HG03457 (cell line): ENCODE results near the gene CCSER1.
"Not testable (repeated sequence)": the region's sequence is repeated elsewhere in the genome, so short reads cannot be mapped to it uniquely, and the experiment has no call there.

Experiments used
- ATAC-seq: cut with Tn5 transposase; IDR thresholded peaks from one replicate; pipeline ENCODE4 v1.9.1; 2021; ENCODE audit warnings: moderate number of reproducible peaks; ENCODE audit not compliant: unreplicated experiment

Gene CCSER1

GRCh38 chr4:90641861-90642599, 514.8 kb downstream of the CCSER1 start:
- ATAC-seq: no peak

GRCh38 chr4:90643156-90643555, 516.0 kb downstream of the CCSER1 start:
- ATAC-seq: no peak

GRCh38 chr4:90648311-90648710, 521.1 kb downstream of the CCSER1 start:
- ATAC-seq: no peak

- no peak for ATAC-seq
These were observed 521.6 kb downstream of the CCSER1 start for GRCh38 chr4:90648791-90649190.

GRCh38 chr4:90660672-90661071, 533.5 kb downstream of the CCSER1 start:
- no peak for ATAC-seq

DNA sequence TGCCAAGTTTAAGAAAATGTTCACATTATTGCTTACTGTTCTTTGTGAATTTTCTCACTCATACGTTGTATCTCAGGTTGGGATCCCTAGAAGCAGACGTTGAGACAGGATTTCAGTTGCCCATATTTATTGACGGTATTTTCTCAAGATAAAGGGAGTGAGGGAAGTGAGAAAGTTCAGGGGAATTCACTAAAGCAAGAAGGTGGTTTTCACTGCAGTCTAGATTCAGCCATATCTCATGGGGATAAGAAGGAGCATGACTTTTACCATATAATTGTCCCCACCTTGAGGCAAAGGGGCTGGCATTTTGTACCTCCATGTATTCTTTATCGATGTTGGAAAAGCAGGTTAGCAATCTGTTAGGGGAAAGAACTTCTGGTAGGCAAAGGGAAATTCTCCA, 543.0 kb downstream of the CCSER1 start:
- ATAC-seq: no peak

- ATAC-seq: no peak
These were observed 562.5 kb downstream of the CCSER1 start for GRCh38 chr4:90689739-90690138.

- ATAC-seq: no peak
These were observed 568.2 kb downstream of the CCSER1 start for GRCh38 chr4:90695411-90695810.

- ATAC-seq: not testable (repeated sequence)
These were observed 578.3 kb downstream of the CCSER1 start for GRCh38 chr4:90705501-90705900.

GRCh38 chr4:90715242-90715641, 588.0 kb downstream of the CCSER1 start:
- ATAC-seq: peak; percentile 76

- ATAC-seq: no peak
These were observed 591.7 kb downstream of the CCSER1 start for GRCh38 chr4:90718931-90719330.

GRCh38 chr4:90727938-90728337, 600.7 kb downstream of the CCSER1 start:
- no peak for ATAC-seq

DNA sequence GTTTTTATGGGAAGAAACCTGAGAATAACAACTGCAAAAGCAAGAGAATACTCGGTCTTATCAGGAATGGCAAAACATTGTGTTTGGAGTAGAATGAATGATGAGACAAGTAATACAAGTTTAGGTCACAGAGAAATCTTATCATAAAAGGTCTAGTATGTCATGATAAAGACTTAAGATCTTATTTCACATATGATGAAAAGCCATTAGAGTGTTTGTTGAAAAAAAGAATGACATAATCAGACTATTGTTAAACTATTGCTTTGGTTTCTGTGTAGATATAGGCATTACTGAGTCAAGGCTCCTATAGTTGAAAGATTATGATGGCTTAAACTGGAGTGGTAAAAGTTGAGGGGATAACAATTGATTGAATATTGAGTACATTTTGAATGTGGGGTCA, 603.6 kb downstream of the CCSER1 start:
- ATAC-seq: no peak

- ATAC-seq: no peak
These were observed 606.0 kb downstream of the CCSER1 start for GRCh38 chr4:90733211-90733610.

DNA sequence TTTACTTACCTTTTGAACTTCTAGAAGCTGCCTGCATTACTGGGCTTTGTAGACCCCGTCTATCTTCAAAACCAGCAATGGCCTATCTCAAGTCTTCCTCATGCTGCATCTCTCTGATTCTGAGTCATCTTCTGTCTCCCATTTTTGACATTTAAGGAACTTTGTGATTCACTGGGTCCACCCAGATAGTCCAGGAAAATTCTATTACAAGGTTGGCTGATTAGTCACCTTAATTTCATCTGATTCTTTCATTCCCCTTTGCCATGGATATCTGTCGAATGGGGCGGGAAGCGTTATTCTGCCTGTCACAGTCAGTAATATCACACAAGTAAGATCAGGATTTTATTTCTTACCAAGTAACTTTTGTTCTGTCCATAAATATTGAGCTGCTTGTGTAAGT, 618.0 kb downstream of the CCSER1 start:
- ATAC-seq: no peak

DNA sequence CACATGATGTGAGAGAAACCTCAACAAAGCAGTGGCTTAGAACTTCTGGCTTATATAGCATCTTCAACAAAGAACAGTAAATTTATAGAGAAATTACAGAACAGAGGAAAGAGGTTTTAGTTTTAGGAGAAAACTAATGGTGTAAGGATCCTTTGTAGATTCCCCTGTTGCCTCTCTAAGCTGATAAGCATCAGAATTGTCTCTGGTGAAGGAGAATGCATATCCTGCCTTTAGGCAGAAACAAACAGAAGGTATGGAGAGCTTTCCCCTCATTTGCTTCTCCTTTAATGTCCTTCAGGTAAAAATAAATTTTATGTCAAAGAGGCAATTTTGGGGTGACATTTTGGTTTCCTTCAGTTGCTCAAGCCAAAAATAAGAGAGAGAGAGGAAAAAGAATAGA, 625.9 kb downstream of the CCSER1 start:
- ATAC-seq: no peak

- no peak for ATAC-seq
These were observed 630.4 kb downstream of the CCSER1 start for GRCh38 chr4:90757534-90758060.

- no peak for ATAC-seq
These were observed 632.9 kb downstream of the CCSER1 start for GRCh38 chr4:90760059-90760458.

GRCh38 chr4:90766837-90767236, 639.6 kb downstream of the CCSER1 start:
- ATAC-seq: no peak

DNA sequence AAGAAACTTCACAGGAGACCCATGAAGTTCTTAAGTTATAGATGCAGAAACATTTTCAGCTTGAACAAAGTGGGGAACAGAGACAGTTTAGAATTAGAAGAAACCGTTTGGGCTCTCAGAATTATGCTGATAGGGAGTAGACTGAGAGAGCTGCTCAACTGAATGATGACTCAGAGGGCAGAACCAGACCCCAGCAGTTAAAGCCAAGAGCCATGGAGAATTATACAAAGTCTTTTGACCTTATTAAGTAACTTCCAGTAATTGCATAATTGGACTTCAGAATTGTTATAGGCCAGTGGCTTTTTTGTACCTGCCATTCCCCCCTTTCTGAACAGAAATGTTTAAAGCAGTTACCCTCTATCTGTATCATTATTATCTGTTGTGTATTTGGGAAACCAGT, 642.1 kb downstream of the CCSER1 start:
- no peak for ATAC-seq

- no peak for ATAC-seq
These were observed 653.0 kb downstream of the CCSER1 start for GRCh38 chr4:90780193-90780592.

DNA sequence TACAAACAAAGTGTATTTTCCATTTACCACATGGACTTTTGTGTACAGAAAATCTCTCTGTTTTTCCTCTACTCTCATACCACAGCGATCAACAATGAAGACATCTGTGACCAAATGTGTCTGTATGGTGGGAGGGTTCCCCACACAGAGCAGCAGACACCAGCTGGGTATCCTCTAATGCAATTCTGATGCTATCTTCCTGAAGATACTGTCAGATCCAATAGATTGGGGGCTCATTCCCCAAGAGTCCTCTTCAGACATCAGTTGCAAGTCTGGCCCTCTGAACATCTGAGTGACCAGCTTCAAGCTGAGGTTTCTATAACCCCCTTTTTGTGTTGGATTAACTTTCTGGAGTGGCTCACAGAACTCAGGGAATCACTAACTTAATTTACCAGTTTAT, 659.4 kb downstream of the CCSER1 start:
- no peak for ATAC-seq

DNA sequence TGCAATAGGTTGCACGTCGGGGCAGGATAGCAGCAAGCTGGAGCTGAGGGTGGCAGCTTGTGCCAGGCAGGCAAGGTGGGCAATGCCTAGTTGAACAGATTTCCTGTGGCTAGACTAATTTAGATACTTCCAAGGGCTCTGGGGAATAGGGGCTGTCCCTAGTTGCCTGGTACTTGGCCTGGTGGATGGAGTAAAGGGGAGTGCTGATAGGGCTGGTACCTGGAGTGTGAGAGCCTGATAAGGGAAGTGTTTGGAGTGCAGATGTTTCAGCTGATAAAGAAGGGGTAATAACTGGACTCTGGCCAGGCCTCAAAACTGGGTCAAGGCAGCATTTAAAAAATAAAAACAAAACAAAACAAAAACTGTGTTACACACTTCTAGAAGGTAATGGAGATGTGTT, 665.5 kb downstream of the CCSER1 start:
- no peak for ATAC-seq
